GM12873 (cell line): Measurements from ENCODE around the gene CELA2B.

Experiments
- CTCF ChIP-seq: IDR thresholded peaks from 2 replicates; pipeline ENCODE4 v1.5.1; 2012; ENCODE audit warnings: low read depth, mild to moderate bottlenecking, moderate library complexity, low read length, control low read depth; ENCODE audit not compliant: insufficient read depth; ENCODE audit errors: missing control alignments

The CELA2B gene

GRCh38 chr1:15431571-15431948 is 44.3 kb upstream of the CELA2B start:
- no peak for TF ChIP-seq CTCF

GRCh38 chr1:15432324-15432723 is 43.6 kb upstream of the CELA2B start:
- no peak for TF ChIP-seq CTCF

- TF ChIP-seq CTCF: no peak
Observed at GRCh38 chr1:15433471-15433870, 42.4 kb upstream of the CELA2B start.

- TF ChIP-seq CTCF: no peak
Observed at GRCh38 chr1:15435239-15436077, 40.4 kb upstream of the CELA2B start.

- no peak for TF ChIP-seq CTCF
Observed at GRCh38 chr1:15436881-15437442, 38.9 kb upstream of the CELA2B start.

GRCh38 chr1:15439325-15439724 is 36.6 kb upstream of the CELA2B start:
- TF ChIP-seq CTCF: no peak

- TF ChIP-seq CTCF: no peak
Observed at GRCh38 chr1:15440357-15440756, 35.5 kb upstream of the CELA2B start.
